HEK293T (cell line): Measurements from ENCODE around the gene OOSP2.

Experiments
- CTCF ChIA-PET: fragments of 350-600 bp; formaldehyde crosslinking; extraction: SDS; loops from one replicate; lab custom pipeline; 2021; ENCODE audit warnings: antibody characterized with exemption, inconsistent platforms; lab: Yijun Ruan, JAX
- POLR2A ChIA-PET: fragments of 350-600 bp; formaldehyde crosslinking; extraction: SDS; loops from one replicate; lab custom pipeline; 2020; ENCODE audit warnings: antibody characterized with exemption, inconsistent platforms; lab: Yijun Ruan, JAX
- DNase-seq: peaks from one replicate; pipeline ENCODE4 v3.0.0; 2012; ENCODE audit warnings: mixed read lengths; ENCODE audit errors: extremely low spot score
- ARNT ChIP-seq: fragments of 450-650 bp; IDR thresholded peaks from 2 replicates; pipeline ENCODE4 v1.6.1; 2017; ENCODE audit warnings: mild to moderate bottlenecking
- BHLHE40 ChIP-seq: fragments of 450-650 bp; IDR thresholded peaks from 2 replicates; pipeline ENCODE4 v1.6.1; 2016; ENCODE audit warnings: mild to moderate bottlenecking, moderate library complexity, borderline replicate concordance
- CTBP1 ChIP-seq: fragments of 450-650 bp; IDR thresholded peaks from 2 replicates; pipeline ENCODE4 v1.6.1; 2016; ENCODE audit warnings: borderline replicate concordance
- ELF4 ChIP-seq: fragments of 450-650 bp; IDR thresholded peaks from 2 replicates; pipeline ENCODE4 v1.6.1; 2017; ENCODE audit warnings: antibody characterized with exemption
- FOXA1 ChIP-seq: fragments of 450-650 bp; IDR thresholded peaks from 2 replicates; pipeline ENCODE4 v1.6.1; 2016; ENCODE audit warnings: mild to moderate bottlenecking
- FOXK2 ChIP-seq: fragments of 450-650 bp; IDR thresholded peaks from 2 replicates; pipeline ENCODE4 v1.6.1; 2016; ENCODE audit warnings: mild to moderate bottlenecking
- FOXM1 ChIP-seq: fragments of 450-650 bp; IDR thresholded peaks from 2 replicates; pipeline ENCODE4 v1.6.1; 2017; ENCODE audit warnings: mild to moderate bottlenecking, borderline replicate concordance
- HDGF ChIP-seq: fragments of 450-650 bp; IDR thresholded peaks from 2 replicates; pipeline ENCODE4 v1.6.1; 2017; ENCODE audit warnings: antibody characterized with exemption, borderline replicate concordance
- L3MBTL2 ChIP-seq: fragments of 450-650 bp; conservative IDR thresholded peaks from 2 replicates; pipeline ENCODE4 v1.6.1; 2016; ENCODE audit warnings: mild to moderate bottlenecking
- LEF1 ChIP-seq: fragments of 450-650 bp; IDR thresholded peaks from 2 replicates; pipeline ENCODE4 v1.6.1; 2017; ENCODE audit warnings: mild to moderate bottlenecking, borderline replicate concordance
- NFRKB ChIP-seq: fragments of 450-650 bp; IDR thresholded peaks from 2 replicates; pipeline ENCODE4 v1.6.1; 2016; ENCODE audit warnings: mild to moderate bottlenecking, moderate library complexity
- SP1 ChIP-seq: fragments of 450-650 bp; IDR thresholded peaks from 2 replicates; pipeline ENCODE4 v1.6.1; 2017
- SUZ12 ChIP-seq: fragments of 450-650 bp; IDR thresholded peaks from 2 replicates; pipeline ENCODE4 v1.6.1; 2016; ENCODE audit warnings: mild to moderate bottlenecking
- TARDBP ChIP-seq: fragments of 450-650 bp; IDR thresholded peaks from 2 replicates; pipeline ENCODE4 v1.6.1; 2016
- ZNF384 ChIP-seq: fragments of 450-650 bp; IDR thresholded peaks from 2 replicates; pipeline ENCODE4 v1.6.1; 2016
- TF ChIP-seq, protein P1 (sequence below): fragments of 450-650 bp; IDR thresholded peaks from 2 replicates; pipeline ENCODE4 v1.6.1; 2016

OOSP2 gene, protein sequence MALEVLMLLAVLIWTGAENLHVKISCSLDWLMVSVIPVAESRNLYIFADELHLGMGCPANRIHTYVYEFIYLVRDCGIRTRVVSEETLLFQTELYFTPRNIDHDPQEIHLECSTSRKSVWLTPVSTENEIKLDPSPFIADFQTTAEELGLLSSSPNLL

GRCh38 chr11:60040109-60040508, at the start of gene OOSP2:
OOSP2 (plus strand) TSS chr11:60040409; CDS start chr11:60040460, 51 bp downstream.
- no peak for DNase-seq
- ChIA-PET CTCF (no interaction called here), POLR2A (no interaction called here)
- no peak for TF ChIP-seq SP1

DNA sequence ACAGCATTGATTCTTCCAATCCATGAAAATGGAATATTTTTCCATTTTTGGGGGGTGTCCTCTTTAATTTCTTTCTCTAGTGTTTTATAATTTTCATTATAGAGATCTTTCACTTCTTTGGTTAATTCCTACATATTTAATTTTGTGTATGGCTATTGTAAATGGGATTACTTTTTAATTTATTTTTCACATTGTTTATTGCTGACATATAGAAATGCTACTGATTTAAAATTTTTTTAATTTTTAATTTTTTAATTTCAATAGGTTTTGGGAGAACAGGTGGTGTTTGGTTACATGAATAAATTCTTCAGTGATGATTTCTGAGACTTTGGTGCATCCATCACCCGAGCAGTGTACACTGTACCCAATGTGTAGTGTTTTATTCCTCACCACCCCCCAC, 49.8 kb upstream of the OOSP2 start:
- ChIA-PET CTCF (no interaction called here), POLR2A (no interaction called here)
- no peak for DNase-seq
- no peak for TF ChIP-seq ARNT
- TF ChIP-seq FOXM1 = no peak
- no peak for TF ChIP-seq SUZ12
- TF ChIP-seq, protein P1, sequence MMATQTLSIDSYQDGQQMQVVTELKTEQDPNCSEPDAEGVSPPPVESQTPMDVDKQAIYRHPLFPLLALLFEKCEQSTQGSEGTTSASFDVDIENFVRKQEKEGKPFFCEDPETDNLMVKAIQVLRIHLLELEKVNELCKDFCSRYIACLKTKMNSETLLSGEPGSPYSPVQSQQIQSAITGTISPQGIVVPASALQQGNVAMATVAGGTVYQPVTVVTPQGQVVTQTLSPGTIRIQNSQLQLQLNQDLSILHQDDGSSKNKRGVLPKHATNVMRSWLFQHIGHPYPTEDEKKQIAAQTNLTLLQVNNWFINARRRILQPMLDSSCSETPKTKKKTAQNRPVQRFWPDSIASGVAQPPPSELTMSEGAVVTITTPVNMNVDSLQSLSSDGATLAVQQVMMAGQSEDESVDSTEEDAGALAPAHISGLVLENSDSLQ = no peak
- no peak for TF ChIP-seq FOXK2
- TF ChIP-seq CTBP1 = no peak
- TF ChIP-seq HDGF = no peak
- no peak for TF ChIP-seq BHLHE40
- TF ChIP-seq ELF4 = no peak
- TF ChIP-seq L3MBTL2 = no peak
- no peak for TF ChIP-seq TARDBP
- TF ChIP-seq ZNF384 = no peak
- TF ChIP-seq FOXA1 = no peak
- TF ChIP-seq SP1 = no peak
- TF ChIP-seq LEF1 = no peak
- TF ChIP-seq NFRKB = no peak

DNA sequence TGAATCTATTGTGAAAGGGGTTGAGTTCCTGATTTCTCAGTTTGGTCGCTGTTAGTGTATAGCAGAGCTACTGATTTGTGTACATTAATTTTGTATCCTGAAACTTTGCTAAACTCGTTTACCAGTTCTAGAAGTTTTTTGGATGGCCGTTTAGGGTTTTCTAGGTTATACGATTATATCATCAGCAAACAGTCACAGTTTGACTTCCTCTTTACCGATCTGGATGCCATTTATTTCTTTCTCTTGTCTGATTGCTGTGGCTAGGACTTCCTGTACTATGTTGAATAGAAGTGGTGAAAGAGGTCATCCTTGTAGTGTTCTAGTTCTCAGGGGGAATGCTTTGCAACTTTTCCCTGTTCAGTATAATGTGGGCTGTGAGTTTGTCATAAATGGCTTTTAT, 47.8 kb upstream of the OOSP2 start:
- ChIA-PET POLR2A (no interaction called here), CTCF (no interaction called here)
- DNase-seq = no peak
- TF ChIP-seq NFRKB = no peak
- TF ChIP-seq FOXM1 = no peak
- TF ChIP-seq FOXK2 = no peak
- no peak for TF ChIP-seq ARNT
- TF ChIP-seq LEF1 = no peak
- no peak for TF ChIP-seq SUZ12
- no peak for TF ChIP-seq FOXA1
- no peak for TF ChIP-seq ELF4
- TF ChIP-seq TARDBP = no peak

GRCh38 chr11:59997800-59998199, 42.4 kb upstream of the OOSP2 start:
- no peak for TF ChIP-seq BHLHE40
- no peak for TF ChIP-seq FOXM1
- TF ChIP-seq SP1 = no peak
- no peak for TF ChIP-seq LEF1
- TF ChIP-seq ARNT = no peak
- TF ChIP-seq FOXK2 = no peak
- no peak for TF ChIP-seq CTBP1
- TF ChIP-seq, protein P1 = no peak
- no peak for TF ChIP-seq L3MBTL2
- no peak for TF ChIP-seq HDGF
- TF ChIP-seq TARDBP = no peak
- TF ChIP-seq FOXA1 = no peak
- no peak for TF ChIP-seq ELF4
- TF ChIP-seq ZNF384 = no peak
- TF ChIP-seq SUZ12 = no peak
- no peak for TF ChIP-seq NFRKB
- no peak for DNase-seq
- POLR2A ChIA-PET = no interaction called here
- CTCF ChIA-PET = no interaction called here

DNA sequence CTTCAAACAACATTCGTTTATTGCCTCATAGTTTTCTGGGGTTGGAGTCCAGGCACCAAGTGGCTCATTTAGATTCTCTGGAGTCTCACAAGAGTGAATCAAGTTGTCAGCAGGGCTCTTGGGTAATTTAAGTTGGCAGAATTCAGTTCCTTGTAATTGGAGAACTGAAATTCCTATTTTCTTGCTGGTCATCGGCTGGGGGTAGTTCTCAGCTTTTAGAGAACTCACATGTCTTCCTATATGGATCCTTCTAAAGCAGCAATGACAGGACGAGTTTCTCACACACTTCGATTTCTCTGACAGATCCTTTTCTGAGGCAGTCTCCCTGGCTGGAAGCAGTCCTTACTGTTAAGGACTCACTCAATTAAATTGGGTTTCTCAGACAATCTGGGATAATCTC, 40.5 kb upstream of the OOSP2 start:
- ChIA-PET POLR2A (no interaction called here), CTCF (no interaction called here)
- no peak for DNase-seq
- TF ChIP-seq TARDBP (no peak), SUZ12 (no peak), L3MBTL2 (no peak), NFRKB (no peak)

GRCh38 chr11:60003729-60004128, 36.5 kb upstream of the OOSP2 start:
- TF ChIP-seq ELF4 = no peak
- TF ChIP-seq SUZ12 = no peak
- TF ChIP-seq L3MBTL2 = no peak
- no peak for TF ChIP-seq ARNT
- no peak for TF ChIP-seq SP1
- TF ChIP-seq BHLHE40 = no peak
- no peak for TF ChIP-seq NFRKB
- TF ChIP-seq LEF1 = no peak
- no peak for TF ChIP-seq HDGF
- TF ChIP-seq ZNF384 = no peak
- TF ChIP-seq, protein P1 = no peak
- no peak for TF ChIP-seq FOXK2
- no peak for TF ChIP-seq FOXA1
- no peak for TF ChIP-seq CTBP1
- TF ChIP-seq FOXM1 = no peak
- no peak for TF ChIP-seq TARDBP
- ChIA-PET CTCF (no interaction called here), POLR2A (no interaction called here)
- DNase-seq = no peak

- no peak for DNase-seq
- ChIA-PET POLR2A (no interaction called here), CTCF (interaction anchor here (1.2 kb wide), 1 partner anchor 51 kb away, joined by 5 read pairs; no protein-coding TSS in a partner anchor)
- TF ChIP-seq FOXA1 (no peak), SP1 (no peak), L3MBTL2 (no peak)
Measured at GRCh38 chr11:60005360-60005759, 34.8 kb upstream of the OOSP2 start.
